ENCODE data around the gene PGAP3.

Gene PGAP3

DNA sequence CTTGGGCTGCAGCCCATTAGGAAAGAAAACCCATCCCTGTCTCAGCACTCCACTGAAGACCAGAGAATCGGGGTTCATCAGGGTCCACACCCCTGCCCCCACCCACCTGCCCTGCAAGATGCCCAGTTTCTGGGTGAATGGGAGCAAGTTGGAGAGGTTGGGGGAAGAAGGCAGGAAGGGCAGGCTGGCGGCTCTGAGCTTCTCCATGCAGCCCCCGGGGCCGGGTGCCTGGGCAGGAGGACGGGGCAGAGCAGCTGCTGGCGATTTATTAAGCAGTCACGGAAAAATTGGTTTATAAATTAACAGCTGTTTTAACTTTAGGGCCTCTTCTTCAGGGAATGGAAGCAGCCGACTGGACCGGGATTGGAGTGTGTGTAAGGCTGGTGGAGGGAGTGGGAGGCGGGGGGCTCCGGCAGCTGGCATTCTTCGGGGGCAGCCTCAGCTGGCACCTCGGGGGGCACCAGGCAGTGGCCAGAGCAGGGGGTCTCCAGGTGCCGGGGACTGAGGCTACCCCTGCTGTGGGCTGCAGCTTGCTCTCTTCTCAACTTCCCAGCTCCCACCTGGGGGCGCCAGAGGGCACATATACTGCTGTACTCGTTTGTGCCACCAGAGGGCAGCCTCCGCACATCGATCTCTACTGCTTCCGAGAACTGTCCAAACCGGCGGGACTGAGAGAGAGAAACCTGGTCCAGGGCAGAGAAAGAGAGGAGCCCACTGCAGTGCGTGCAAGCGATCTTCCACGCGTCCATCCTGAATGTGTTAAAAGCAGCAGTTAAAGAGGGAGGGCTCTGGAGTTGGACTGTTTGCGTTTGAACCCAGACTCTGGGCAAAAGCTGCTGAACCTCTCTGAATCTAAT is 66.1 kb downstream of the PGAP3 start:
- DNase-seq (ENCODE audit: low spot score), result peak; percentile 83
